HG03432 (cell line): ENCODE measurements around the gene THUMPD1.
"Not testable (repeated sequence)": the region's sequence is repeated elsewhere in the genome, so short reads cannot be mapped to it uniquely, and the experiment has no call there.

Experiments
- ATAC-seq: cut with Tn5 transposase; IDR thresholded peaks from one replicate; pipeline ENCODE4 v1.9.1; 2021; ENCODE audit warnings: mild to moderate bottlenecking, moderate library complexity; ENCODE audit not compliant: unreplicated experiment

Gene THUMPD1

DNA sequence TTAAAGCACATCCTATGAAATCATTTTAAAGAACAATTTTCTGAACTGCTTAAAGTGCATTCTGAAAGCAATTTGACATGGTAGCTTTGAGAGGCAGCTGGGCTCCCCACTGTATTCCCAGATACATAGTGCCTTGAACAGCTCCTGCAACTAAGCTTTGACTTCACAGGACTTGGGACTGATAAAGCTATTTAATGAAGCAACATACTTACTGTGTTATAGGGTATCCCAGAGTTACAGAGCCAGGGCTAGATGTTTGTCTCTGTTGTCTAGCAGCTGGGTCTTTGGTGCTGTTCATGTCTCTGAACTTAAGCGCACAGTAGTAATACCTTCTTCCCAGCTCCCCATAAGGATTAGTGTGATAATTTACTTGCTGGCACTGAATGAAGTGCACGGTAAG, 45.0 kb downstream of the THUMPD1 start:
- ATAC-seq = no peak

DNA sequence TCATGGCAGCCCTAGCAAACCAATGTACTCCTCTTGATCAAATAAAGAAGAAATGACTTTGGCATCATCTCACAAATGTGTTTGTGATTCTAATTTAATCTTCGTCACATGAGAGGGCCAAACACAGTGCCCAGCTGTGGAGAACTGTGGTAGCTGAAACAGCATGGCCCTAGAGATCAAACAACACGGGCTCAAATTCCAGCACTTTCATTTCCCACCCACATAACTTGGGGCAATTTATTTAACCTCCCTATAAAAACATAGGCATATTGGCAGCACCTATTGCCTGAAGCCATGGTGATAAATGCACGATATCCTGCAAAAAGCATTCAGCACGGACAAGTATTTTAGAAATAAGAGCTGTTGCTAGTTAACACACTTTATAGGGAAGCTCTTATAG, 46.6 kb downstream of the THUMPD1 start:
- ATAC-seq = no peak

DNA sequence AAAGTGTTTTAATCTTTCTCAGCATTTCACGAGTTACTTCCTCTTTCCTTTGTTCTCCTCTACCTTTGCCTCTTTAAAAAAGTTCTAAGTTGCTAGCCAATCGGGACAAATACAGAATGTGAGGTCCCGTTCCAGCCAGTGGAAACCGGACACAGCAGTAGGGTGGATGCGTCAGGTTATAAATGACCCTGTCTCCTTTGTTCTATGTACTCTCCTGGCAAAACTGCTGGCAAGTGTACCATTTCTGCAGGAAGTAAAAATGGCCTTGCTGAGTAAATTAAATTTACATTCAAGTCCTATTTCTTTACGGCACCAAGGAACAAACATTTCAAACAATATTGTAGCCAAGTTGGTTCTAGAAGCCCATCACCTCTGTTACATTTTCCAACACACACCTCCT, 47.5 kb downstream of the THUMPD1 start:
- not testable (repeated sequence) for ATAC-seq

DNA sequence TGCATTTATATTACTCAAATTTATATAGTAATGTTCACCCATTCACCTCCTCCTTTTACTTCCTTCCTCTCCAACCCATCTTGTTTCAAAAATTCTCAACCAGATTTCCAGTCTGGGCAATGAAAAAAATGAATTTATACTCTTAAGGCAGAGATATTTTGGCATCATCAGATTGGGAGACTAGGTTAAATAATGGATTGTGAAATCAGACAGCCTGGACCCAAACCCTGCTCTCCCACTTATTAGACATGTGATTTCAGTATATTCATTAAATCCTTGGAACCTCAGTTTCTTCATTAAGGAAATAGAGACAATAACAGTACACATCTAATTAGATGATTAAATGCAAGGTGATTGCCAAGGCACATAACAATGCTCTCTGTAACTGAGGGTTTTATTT, 52.0 kb downstream of the THUMPD1 start:
- ATAC-seq = no peak

DNA sequence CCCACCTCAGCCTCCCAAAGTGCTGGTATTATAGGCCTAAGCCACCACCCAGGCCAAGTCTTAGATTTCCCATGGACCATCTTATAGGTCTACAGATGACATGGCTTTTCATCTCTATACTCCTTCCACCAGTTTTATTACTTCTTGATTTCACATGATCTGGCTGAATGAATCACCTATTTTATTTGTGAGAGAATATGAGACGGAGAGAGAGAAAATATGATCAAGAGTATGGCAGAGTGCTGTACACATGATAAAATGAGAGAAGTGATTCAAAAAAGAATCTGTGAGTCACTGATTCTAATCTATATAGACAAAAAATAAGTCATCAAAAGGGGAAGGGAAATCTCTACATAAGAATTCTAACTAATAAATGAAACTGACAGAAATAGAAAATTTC, 57.8 kb downstream of the THUMPD1 start:
- no peak for ATAC-seq
